Spleen (tissue), 11 donors: ENCODE data around the gene YWHAH. TPM values are rescaled to one million over a fixed set of nuclear protein-coding genes. Genes with fewer than 3 reads are reported as not detected.

Experiments used
- DNase-seq: peaks from one replicate; pipeline ENCODE4 v3.0.0-alpha.2; 2020
- H3K27ac ChIP-seq, 8 donors: fragments of 200-600 bp; sonication (generic) in 7 of 8; 1 replicate in 4 of 8; 2 replicates in 4 of 8; pipeline versions ENCODE4 v1.5.0 to v1.8.0; 2016 to 2021; ENCODE audit warnings: inconsistent platforms in 4 of 8, mild to moderate bottlenecking in 4 of 8, moderate library complexity in 1 of 8
- H3K27me3 ChIP-seq, 7 donors: fragments of 200-600 bp; sonication (generic) in 6 of 7; replicated peaks in 1 of 7; 1 replicate in 4 of 7; 2 replicates in 3 of 7; pipeline versions ENCODE4 v1.5.0 to v1.8.0; 2016 to 2021; ENCODE audit warnings: inconsistent platforms in 3 of 7, mild to moderate bottlenecking in 1 of 7
- H3K36me3 ChIP-seq, 6 donors: fragments of 200-600 bp; sonication (generic) in 5 of 6; 1 replicate in 4 of 6; 2 replicates in 2 of 6; pipeline versions ENCODE4 v1.5.0 to v1.8.0; 2016 to 2021; ENCODE audit warnings: inconsistent platforms in 2 of 6
- H3K4me1 ChIP-seq, 6 donors: fragments of 200-600 bp; sonication (generic) in 5 of 6; 1 replicate in 3 of 6; 2 replicates in 3 of 6; pipeline versions ENCODE4 v1.5.0 to v1.8.0; 2016 to 2021; ENCODE audit warnings: inconsistent platforms in 3 of 6
- H3K4me3 ChIP-seq, 8 donors: fragments of 200-600 bp; sonication (generic) in 7 of 8; 1 replicate in 4 of 8; 2 replicates in 4 of 8; pipeline versions ENCODE4 v1.5.0 to v1.8.0; 2016 to 2021; ENCODE audit warnings: inconsistent platforms in 4 of 8, mild to moderate bottlenecking in 4 of 8, moderate library complexity in 2 of 8
- H3K9me3 ChIP-seq, 8 donors: fragments of 200-600 bp; sonication (generic) in 7 of 8; 1 replicate in 4 of 8; 2 replicates in 4 of 8; pipeline versions ENCODE4 v1.5.0 to v1.8.0; 2016 to 2021; ENCODE audit warnings: inconsistent platforms in 4 of 8
- CTCF ChIP-seq, 11 experiments: fragments of 200-600 bp in 7 of 11; fragments of 450-650 bp in 4 of 11; sonication (generic) in 4 of 11; IDR thresholded peaks in 8 of 11; conservative IDR thresholded peaks in 3 of 11; 1 replicate in 7 of 11; 2 replicates in 4 of 11; pipeline versions ENCODE4 v1.4.0 to v1.8.0; 2016 to 2021; ENCODE audit warnings: antibody characterized with exemption in 11 of 11, inconsistent platforms in 4 of 11, mild to moderate bottlenecking in 1 of 11
- POLR2A ChIP-seq, 3 donors: fragments of 450-650 bp; IDR thresholded peaks; one replicate each; pipeline ENCODE4 v1.5.1; 2017; ENCODE audit warnings: antibody characterized with exemption in 3 of 3, mild to moderate bottlenecking in 1 of 3
- POLR2AphosphoS5 ChIP-seq, 3 donors: sonication (generic); formaldehyde crosslinking; IDR thresholded peaks; one replicate each; pipeline ENCODE4 v1.5.1; 2017; ENCODE audit warnings: antibody characterized with exemption in 3 of 3
- WGBS, 5 donors: extraction: QIAGEN DNeasy Blood & Tissue Kit in 3 of 5; methylation state at CpG; one replicate each; pipeline versions ENCODE4 v1.1.5 to v1.1.7; 2013 to 2018; 5-methylcytosine and 5-hydroxymethylcytosine counted together
- intact Hi-C: fragments of 100-400 bp; cut with DNase I; formaldehyde crosslinking; loops from one replicate; pipeline ENCODE4 v1.15.0; 2023; ENCODE audit warnings: low total_unique reads
- polyA plus RNA-seq, 3 donors: library from polyadenylated mRNA; stranded (reverse); fragments of 200-250 nt; gene quantifications; one replicate each; pipeline ENCODE4 v1.2.1, GENCODE V29; 2013
- total RNA-seq, 7 donors: library from RNA; depleted of rRNA in 3 of 7; stranded (reverse); fragments of >200 nt in 3 of 7; fragmentation: NEBNext Ultra II Directional in 4 of 7; extraction: Animal tissue kit (Norgen Biotek cat#: 25700) in 4 of 7; gene quantifications; one replicate each; pipeline versions ENCODE4 v1.1.0 to v1.2.1, GENCODE V29; 2016 to 2021
- donor health status: healthy with polysubstance abuse.
- donor health status: DM: no; HTN: no; CAD: no; lungs with moderate emphysema.
- donor health status: DM: no; HTN: no; CAD: no.
- donor health status: Bipolar disorder and iron deficiency.
- donor health status: healthy.
- donor health status: DM: no; HTN: no; CAD: no.
- donor health status: DM: yes; HTN: yes; CAD: no.

The YWHAH gene
- total and polyA plus RNA-seq, 10 donors, result 34.2 to 130 (median 83.6) TPM

- DNase-seq, result no peak
- peaks cover 0 to 7% (median 0%) of the 10 kb centered on the region in 7 donors for H3K27me3 ChIP-seq
- no peak for TF ChIP-seq POLR2AphosphoS5 (IDR thresholded peaks at IDR 0.05)
- no peak for TF ChIP-seq POLR2A (IDR thresholded peaks at IDR 0.05)
- TF ChIP-seq CTCF (IDR thresholded peaks at IDR 0.05 in 8 of 11, conservative IDR thresholded peaks at IDR 0.05 in 3 of 11), result no peak
- no peak overlapping the region for H3K4me3 ChIP-seq
- peaks cover 10 to 74% (median 47%) of the 10 kb centered on the region in 6 donors for H3K4me1 ChIP-seq
- intact Hi-C loops, result no loop called here
- no peaks in the 10 kb centered on the region for H3K36me3 ChIP-seq
- no peaks in the 10 kb centered on the region for H3K9me3 ChIP-seq
- 55 to 84% (median 62%) methylated on average over 3 of the region's 3 CpGs for WGBS, 5 donors
- peak overlapping the region in 1 of 8 donors; percentile 2 for H3K27ac ChIP-seq
These were observed 23.2 kb upstream of the YWHAH start for GRCh38 chr22:31921106-31921505.

GRCh38 chr22:31922534-31922933 lies 21.8 kb upstream of the YWHAH start:
- peak overlapping the region in 6 of 8 donors; percentile 41 to 79 (median 60) for H3K27ac ChIP-seq

GRCh38 chr22:31923136-31923535 lies 21.2 kb upstream of the YWHAH start:
- H3K4me3 ChIP-seq, result peak overlapping the region in 1 of 8 donors; percentile 11
- 3 to 8% (median 5%) methylated on average over 5 of the region's 5 CpGs for WGBS, 5 donors
- H3K9me3 ChIP-seq, result no peaks in the 10 kb centered on the region
- H3K4me1 ChIP-seq, result peaks cover 5 to 55% (median 30%) of the 10 kb centered on the region in 6 donors
- TF ChIP-seq POLR2AphosphoS5 (IDR thresholded peaks at IDR 0.05) (peak in 1 of 3 donors; percentile 9), CTCF (IDR thresholded peaks at IDR 0.05 in 8 of 11, conservative IDR thresholded peaks at IDR 0.05 in 3 of 11) (no peak)
- H3K36me3 ChIP-seq, result no peaks in the 10 kb centered on the region
- H3K27me3 ChIP-seq, result peaks cover 0 to 7% (median 0%) of the 10 kb centered on the region in 7 donors
- intact Hi-C loops, result no loop called here
- H3K27ac ChIP-seq, result peak overlapping the region in 7 of 8 donors; percentile 5 to 79 (median 61)
- DNase-seq, result no peak

More at GRCh38 chr22:31922534-31922933, 21.8 kb upstream of the YWHAH start:
- no peak for DNase-seq
- WGBS, 5 donors, result 43 to 62% (median 58%) methylated on average over 6 of the region's 6 CpGs
- TF ChIP-seq CTCF (IDR thresholded peaks at IDR 0.05 in 8 of 11, conservative IDR thresholded peaks at IDR 0.05 in 3 of 11) (no peak), POLR2A (IDR thresholded peaks at IDR 0.05) (no peak), POLR2AphosphoS5 (IDR thresholded peaks at IDR 0.05) (no peak)
- intact Hi-C loops, result no loop called here
- Histone ChIP-seq H3K4me3 (no peak overlapping the region), H3K27me3 (peaks cover 0 to 7% (median 0%) of the 10 kb centered on the region in 7 donors), H3K4me1 (peaks cover 8 to 61% (median 36%) of the 10 kb centered on the region in 6 donors), H3K36me3 (no peaks in the 10 kb centered on the region), H3K9me3 (no peaks in the 10 kb centered on the region)

- Histone ChIP-seq H3K4me3 (no peak overlapping the region), H3K4me1 (peaks cover 5 to 49% (median 27%) of the 10 kb centered on the region in 6 donors), H3K27me3 (peaks cover 0 to 7% (median 0%) of the 10 kb centered on the region in 7 donors), H3K9me3 (no peaks in the 10 kb centered on the region), H3K27ac (peak overlapping the region in 7 of 8 donors; percentile 0 to 79 (median 61)), H3K36me3 (no peaks in the 10 kb centered on the region)
- 30 to 68% (median 39%) methylated on average over 2 of the region's 2 CpGs for WGBS, 5 donors
- TF ChIP-seq POLR2AphosphoS5 (IDR thresholded peaks at IDR 0.05) (no peak), POLR2A (IDR thresholded peaks at IDR 0.05) (no peak), CTCF (IDR thresholded peaks at IDR 0.05 in 8 of 11, conservative IDR thresholded peaks at IDR 0.05 in 3 of 11) (no peak)
- DNase-seq, result no peak
- intact Hi-C loops, result no loop called here
These were observed 20.6 kb upstream of the YWHAH start for GRCh38 chr22:31923747-31924146.
